HG03039 (cell line): ENCODE data around the gene ACKR2.
"Not testable (repeated sequence)": the region's sequence is repeated elsewhere in the genome, so short reads cannot be mapped to it uniquely, and the experiment has no call there.

Experiments
- ATAC-seq: cut with Tn5 transposase; IDR thresholded peaks from one replicate; pipeline ENCODE4 v1.9.1; 2021; ENCODE audit warnings: mild to moderate bottlenecking, moderate library complexity; ENCODE audit not compliant: unreplicated experiment

The ACKR2 gene

GRCh38 chr3:42883251-42883930, 74.1 kb downstream of the ACKR2 start:
- not testable (repeated sequence) for ATAC-seq

GRCh38 chr3:42884324-42884723, 75.1 kb downstream of the ACKR2 start:
- no peak for ATAC-seq

GRCh38 chr3:42886294-42886822, 77.1 kb downstream of the ACKR2 start:
- ATAC-seq = no peak

- ATAC-seq = no peak
Measured at GRCh38 chr3:42887084-42887483, 77.8 kb downstream of the ACKR2 start.

GRCh38 chr3:42891042-42891441, 81.8 kb downstream of the ACKR2 start:
- no peak for ATAC-seq

GRCh38 chr3:42892169-42892568, 82.9 kb downstream of the ACKR2 start:
- no peak for ATAC-seq

GRCh38 chr3:42892807-42893206, 83.6 kb downstream of the ACKR2 start:
- ATAC-seq = no peak

- no peak for ATAC-seq
Measured at GRCh38 chr3:42894698-42895579, 85.7 kb downstream of the ACKR2 start.

- no peak for ATAC-seq
Measured at GRCh38 chr3:42895580-42895868, 86.3 kb downstream of the ACKR2 start.

GRCh38 chr3:42898896-42899675, 89.8 kb downstream of the ACKR2 start:
- ATAC-seq = no peak

GRCh38 chr3:42900226-42901072, 91.2 kb downstream of the ACKR2 start:
- ATAC-seq = no peak

- ATAC-seq = no peak
Measured at GRCh38 chr3:42901073-42901415, 91.8 kb downstream of the ACKR2 start.

- no peak for ATAC-seq
Measured at GRCh38 chr3:42902257-42902656, 93.0 kb downstream of the ACKR2 start.

GRCh38 chr3:42904076-42904475, 94.8 kb downstream of the ACKR2 start:
- no peak for ATAC-seq

- no peak for ATAC-seq
Measured at GRCh38 chr3:42905740-42906069, 96.5 kb downstream of the ACKR2 start.

GRCh38 chr3:42906070-42906847, 97.0 kb downstream of the ACKR2 start, which contains the start of gene ZNF662:
TSS of gene ZNF662 (plus strand) at chr3:42906142. CDS start at chr3:42908115, 1,973 bp downstream.
- no peak for ATAC-seq

- ATAC-seq = no peak
Measured at GRCh38 chr3:42906848-42907183, 97.6 kb downstream of the ACKR2 start.

GRCh38 chr3:42908675-42909074, 99.4 kb downstream of the ACKR2 start:
- no peak for ATAC-seq

- no peak for ATAC-seq
Measured at GRCh38 chr3:42911551-42911950, 102.3 kb downstream of the ACKR2 start.
